IMR-90 (cell line): ENCODE data around the gene MAEA. TPM values are rescaled to one million over a fixed set of nuclear protein-coding genes. Genes with fewer than 3 reads are reported as not detected.

Experiments used
- ATAC-seq: fragments of 200-7000 bp; cut with Tn5 transposase; 2 replicates; pipeline ENCODE4 v1.9.1; 2020; ENCODE audit warnings: low read depth, mild to moderate bottlenecking, moderate library complexity
- BruUV-seq: library from RNA; stranded (reverse); fragments of 400-500 nt; replicated peaks from 2 replicates; lab custom pipeline; 2021; lab: Mats Ljungman, UMichigan
- CTCF ChIA-PET: fragments of 300-600 bp; formaldehyde crosslinking; extraction: SDS; loops from one replicate; lab custom pipeline; 2021; ENCODE audit warnings: antibody characterized with exemption; lab: Yijun Ruan, JAX
- POLR2A ChIA-PET: fragments of 300-600 bp; sonication (Branson Sonifier 250); formaldehyde crosslinking; loops from one replicate; lab custom pipeline; 2022; ENCODE audit warnings: antibody characterized with exemption; ENCODE audit not compliant: unreplicated experiment; lab: Charles Lee
- DNase-seq: peaks from one replicate; pipeline ENCODE4 v3.0.0; 2013
- H2AFZ ChIP-seq: replicated peaks from 2 replicates; pipeline ENCODE3; 2013; ENCODE audit warnings: low read length, mild to moderate bottlenecking; ENCODE audit not compliant: poor library complexity
- H2AK5ac ChIP-seq: 2 replicates; pipeline ENCODE4 v1.6.1; 2013; ENCODE audit warnings: low read depth, low read length, inconsistent platforms
- H2AK9ac ChIP-seq: replicated peaks from 2 replicates; pipeline ENCODE3; 2013; ENCODE audit warnings: mild to moderate bottlenecking, low read depth, low read length, moderate library complexity; ENCODE audit not compliant: poor library complexity
- H2BK120ac ChIP-seq: 2 replicates; pipeline ENCODE4 v1.6.1; 2013; ENCODE audit warnings: low read depth, low read length, inconsistent platforms
- H2BK15ac ChIP-seq: 3 replicates; pipeline ENCODE4 v1.6.1; 2013; ENCODE audit warnings: low read depth, low read length, inconsistent platforms
- H2BK20ac ChIP-seq: 2 replicates; pipeline ENCODE4 v1.6.1; 2013; ENCODE audit warnings: low read depth, mild to moderate bottlenecking, inconsistent platforms, low read length, moderate library complexity
- H2BK5ac ChIP-seq: 2 replicates; pipeline ENCODE4 v1.6.1; 2013; ENCODE audit warnings: mild to moderate bottlenecking, low read depth, low read length, inconsistent platforms; ENCODE audit not compliant: poor library complexity, severe bottlenecking
- H3K14ac ChIP-seq: replicated peaks from 2 replicates; pipeline ENCODE4 v1.6.1; 2013; ENCODE audit warnings: low read depth, low read length, inconsistent platforms
- H3K18ac ChIP-seq: 2 replicates; pipeline ENCODE4 v1.6.1; 2013; ENCODE audit warnings: low read depth, low read length, control low read depth
- H3K23ac ChIP-seq: 2 replicates; pipeline ENCODE4 v1.6.1; 2013; ENCODE audit warnings: low read depth, low read length, inconsistent platforms
- H3K27ac ChIP-seq: 2 replicates; pipeline ENCODE4 v1.5.1; 2013; ENCODE audit warnings: mild to moderate bottlenecking, control low read depth, low read length; ENCODE audit not compliant: insufficient read depth
- H3K27me3 ChIP-seq: 2 replicates; pipeline ENCODE4 v1.6.1; 2013; ENCODE audit warnings: low read length; ENCODE audit not compliant: control insufficient read depth, insufficient read depth
- H3K36me3 ChIP-seq: 2 replicates; pipeline ENCODE4 v1.6.1; 2013; ENCODE audit warnings: low read length, mixed read lengths; ENCODE audit not compliant: control insufficient read depth, insufficient read depth
- H3K4ac ChIP-seq: 2 replicates; pipeline ENCODE4 v1.6.1; 2013; ENCODE audit warnings: low read depth, low read length, inconsistent platforms
- H3K4me1 ChIP-seq: 2 replicates; pipeline ENCODE4 v1.6.1; 2013; ENCODE audit warnings: low read length, mixed read lengths; ENCODE audit not compliant: control insufficient read depth, insufficient read depth
- H3K4me2 ChIP-seq: 2 replicates; pipeline ENCODE4 v1.6.1; 2013; ENCODE audit warnings: low read depth, mild to moderate bottlenecking, control low read depth, low read length, moderate library complexity
- H3K4me3 ChIP-seq: 2 replicates; pipeline ENCODE4 v1.5.1; 2013; ENCODE audit warnings: low read depth, mild to moderate bottlenecking, control low read depth, low read length, moderate library complexity; ENCODE audit not compliant: insufficient read depth
- H3K56ac ChIP-seq: 2 replicates; pipeline ENCODE4 v1.6.1; 2013; ENCODE audit warnings: low read length, inconsistent platforms; ENCODE audit not compliant: insufficient read depth; ENCODE audit errors: extremely low read depth
- H3K79me1 ChIP-seq, 2 experiments: 2 replicates each; pipeline ENCODE4 v1.6.1; 2013; ENCODE audit warnings: low read length in 2 of 2, inconsistent platforms in 1 of 2, low read depth in 1 of 2
- H3K9ac ChIP-seq: 2 replicates; pipeline ENCODE4 v1.6.1; 2013; ENCODE audit warnings: low read depth, low read length, control low read depth
- H3K9me1 ChIP-seq: 2 replicates; pipeline ENCODE4 v1.6.1; 2013; ENCODE audit warnings: low read length, inconsistent platforms; ENCODE audit not compliant: insufficient read depth
- H3K9me3 ChIP-seq: 2 replicates; pipeline ENCODE4 v1.6.1; 2013; ENCODE audit warnings: low read length; ENCODE audit not compliant: control insufficient read depth, insufficient read depth
- H4K20me1 ChIP-seq: 2 replicates; pipeline ENCODE4 v1.6.1; 2013; ENCODE audit warnings: low read length, inconsistent platforms; ENCODE audit not compliant: insufficient read depth
- H4K5ac ChIP-seq: 2 replicates; pipeline ENCODE4 v1.6.1; 2013; ENCODE audit warnings: mild to moderate bottlenecking, low read depth, low read length, control low read depth
- H4K8ac ChIP-seq, 2 experiments: 2 replicates each; pipeline ENCODE4 v1.6.1; 2013; ENCODE audit warnings: low read depth in 2 of 2, low read length in 2 of 2, control low read depth in 1 of 2, inconsistent platforms in 1 of 2
- H4K91ac ChIP-seq: 2 replicates; pipeline ENCODE4 v1.6.1; 2013; ENCODE audit warnings: low read depth, low read length, inconsistent platforms; ENCODE audit not compliant: insufficient read depth
- BHLHE40 ChIP-seq: fragments of 150-350 bp; IDR thresholded peaks from 2 replicates; pipeline ENCODE4 v1.6.1; 2016; ENCODE audit warnings: mild to moderate bottlenecking, low read depth, low read length
- CEBPB ChIP-seq: IDR thresholded peaks from 2 replicates; pipeline ENCODE4 v1.6.1; 2012; ENCODE audit warnings: low read depth, low read length, improper control_type of control experiment
- ELK1 ChIP-seq: fragments of 150-350 bp; IDR thresholded peaks from 2 replicates; pipeline ENCODE4 v1.6.1; 2016; ENCODE audit warnings: low read depth, mild to moderate bottlenecking, low read length, moderate library complexity, borderline replicate concordance
- FOS ChIP-seq: fragments of 150-350 bp; IDR thresholded peaks from 2 replicates; pipeline ENCODE4 v1.6.1; 2016; ENCODE audit warnings: low read depth, low read length
- MAZ ChIP-seq: IDR thresholded peaks from 2 replicates; pipeline ENCODE4 v1.6.1; 2012; ENCODE audit warnings: low read depth, mild to moderate bottlenecking, low read length, improper control_type of control experiment, moderate library complexity, borderline replicate concordance
- RAD21 ChIP-seq: IDR thresholded peaks from 2 replicates; pipeline ENCODE4 v1.6.1; 2012; ENCODE audit warnings: low read length, improper control_type of control experiment
- SMC3 ChIP-seq: fragments of 150-350 bp; IDR thresholded peaks from 2 replicates; pipeline ENCODE4 v1.6.1; 2016; ENCODE audit warnings: low read depth, mild to moderate bottlenecking, antibody characterized with exemption, low read length, moderate library complexity
- WGBS, 2 experiments: methylation state at CpG; one replicate each; pipeline versions ENCODE4 v1.1.5 to v1.1.7; 2013; ENCODE audit warnings: missing lambda C conversion rate in 2 of 2; ENCODE audit not compliant: insufficient read length in 1 of 2; ENCODE audit errors: extremely low coverage in 2 of 2; 5-methylcytosine and 5-hydroxymethylcytosine counted together
- dilution Hi-C: fragments of 300-500 bp; cut with HindIII; formaldehyde crosslinking; loops from one replicate; pipeline ENCODE4 v1.14.3; 2018; ENCODE audit warnings: low sequenced_read_pairs; ENCODE audit not compliant: unreplicated experiment
- in situ Hi-C: fragments of 300-500 bp; cut with MboI; formaldehyde crosslinking; loops from 3 replicates; pipeline ENCODE4 v1.14.3; 2019; ENCODE audit warnings: low sequenced_read_pairs, inconsistent platforms, mixed read lengths
- intact Hi-C: fragments of 100-400 bp; cut with micrococcal nuclease; formaldehyde crosslinking; loops from 2 replicates; pipeline ENCODE4 v1.10.0; 2022
- polyA plus RNA-seq, 3 experiments: library from polyadenylated mRNA; depleted of rRNA; stranded (reverse); fragments of >200 nt; gene quantifications; 2 replicates each; pipeline ENCODE4 v1.2.3, GENCODE V29; 2012; ENCODE audit warnings: low replicate concordance in 1 of 3
- total RNA-seq: library from RNA; depleted of rRNA; stranded (reverse); fragments of >200 nt; gene quantifications from 2 replicates; pipeline ENCODE4 v1.2.3, GENCODE V29; 2012
- TF ChIP-seq, protein P1 (sequence below): fragments of 150-350 bp; IDR thresholded peaks from 2 replicates; pipeline ENCODE4 v1.6.1; 2017; ENCODE audit warnings: mild to moderate bottlenecking, antibody characterized with exemption, low read length, low read depth

Gene MAEA
- total and polyA plus RNA-seq, 2 of the 4 experiments (the other 2 are of a cell fraction) = 61.5 to 108 TPM

DNA sequence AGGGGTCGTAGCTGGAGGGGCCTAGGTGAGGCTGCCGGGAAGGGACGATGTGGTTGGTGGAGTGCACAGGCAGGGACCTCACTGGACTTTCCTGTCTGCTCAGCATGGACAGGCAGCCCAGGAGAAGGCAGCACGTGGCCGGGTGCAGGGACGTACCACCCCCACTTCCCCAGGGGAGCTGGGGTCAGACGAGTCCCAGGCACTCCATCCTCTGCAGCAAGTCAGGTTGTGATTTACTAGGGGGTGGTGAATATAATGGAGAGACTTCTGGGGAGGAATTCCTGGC lies 39.2 kb upstream of the MAEA start:
- TF ChIP-seq MAZ (no peak), ELK1 (no peak), SMC3 (no peak), BHLHE40 (no peak), FOS (no peak), CEBPB (no peak), RAD21 (no peak)
- TF ChIP-seq, protein P1, sequence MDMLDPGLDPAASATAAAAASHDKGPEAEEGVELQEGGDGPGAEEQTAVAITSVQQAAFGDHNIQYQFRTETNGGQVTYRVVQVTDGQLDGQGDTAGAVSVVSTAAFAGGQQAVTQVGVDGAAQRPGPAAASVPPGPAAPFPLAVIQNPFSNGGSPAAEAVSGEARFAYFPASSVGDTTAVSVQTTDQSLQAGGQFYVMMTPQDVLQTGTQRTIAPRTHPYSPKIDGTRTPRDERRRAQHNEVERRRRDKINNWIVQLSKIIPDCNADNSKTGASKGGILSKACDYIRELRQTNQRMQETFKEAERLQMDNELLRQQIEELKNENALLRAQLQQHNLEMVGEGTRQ = no peak
- H3K14ac ChIP-seq = no peak overlapping the region
- no peak overlapping the region for H3K4me2 ChIP-seq
- no peak overlapping the region for H2AK9ac ChIP-seq
- no peak for ATAC-seq
- H3K4me3 ChIP-seq = no peak overlapping the region
- H3K9me3 ChIP-seq = peaks cover 31% of the 10 kb centered on the region
- DNase-seq = no peak
- in situ Hi-C loops (no loop called here), intact Hi-C loops (no loop called here), dilution Hi-C loops (no loop called here)
- no TSS peak for BruUV-seq
- ChIA-PET CTCF (no interaction called here), POLR2A (no interaction called here)
- H3K4ac ChIP-seq = no peak overlapping the region
- peaks cover 14% of the 10 kb centered on the region for H3K9me1 ChIP-seq
- H4K20me1 ChIP-seq = peaks cover 20% of the 10 kb centered on the region
- H2BK120ac ChIP-seq = no peak overlapping the region
- WGBS, 2 experiments = no CpG with 5 or more reads among the region's 7 CpGs
- H3K56ac ChIP-seq = no peak overlapping the region
- no peak overlapping the region for H2BK5ac ChIP-seq
- H3K79me1 ChIP-seq = peaks cover 22 to 45% of the 10 kb centered on the region in 2 experiments
- no peak overlapping the region for H4K91ac ChIP-seq
- H2AFZ ChIP-seq = peak overlapping the region; percentile 95
- H3K36me3 ChIP-seq = peaks cover 13% of the 10 kb centered on the region
- no peak overlapping the region for H3K18ac ChIP-seq
- peak overlapping the region; percentile 33; the same call in 1 of the 2 replicates for H2AK5ac ChIP-seq
- H4K8ac ChIP-seq = no peak overlapping the region
- H2BK20ac ChIP-seq = no peak overlapping the region
- no peak overlapping the region for H3K9ac ChIP-seq
- no peak overlapping the region for H2BK15ac ChIP-seq
- H3K23ac ChIP-seq = no peak overlapping the region
- no peak overlapping the region for H3K27ac ChIP-seq
- H3K27me3 ChIP-seq = no peaks in the 10 kb centered on the region
- H4K5ac ChIP-seq = no peak overlapping the region
- H3K4me1 ChIP-seq = peaks cover 16% of the 10 kb centered on the region
